H4 (cell line): ENCODE measurements around the gene SHFL. TPM values are rescaled to one million over a fixed set of nuclear protein-coding genes. Genes with fewer than 3 reads are reported as not detected.

Source experiments
- DNase-seq: peaks from one replicate; pipeline ENCODE4 v3.0.0-alpha.2; 2015; ENCODE audit warnings: low spot score
- total RNA-seq: library from RNA; depleted of rRNA; stranded (reverse); fragments of >200 nt; shearing (Covaris generic); gene quantifications from 2 replicates; pipeline ENCODE4 v1.2.3, GENCODE V29; 2014; rRNA removed

The SHFL gene
- total RNA-seq, 1 experiment from 2014 or later: 20.7 TPM

GRCh38 chr19:10132905-10133304 is 46.8 kb downstream of the SHFL start:
- DNase-seq: no peak

- DNase-seq: no peak
Observed at GRCh38 chr19:10133596-10133995, 47.5 kb downstream of the SHFL start.

- no peak for DNase-seq
Observed at GRCh38 chr19:10134040-10134439, 47.9 kb downstream of the SHFL start.

GRCh38 chr19:10135551-10136334 is 49.6 kb downstream of the SHFL start:
- DNase-seq: no peak

- DNase-seq: no peak
Observed at GRCh38 chr19:10136936-10137335, 50.8 kb downstream of the SHFL start.

- DNase-seq: no peak
Observed at GRCh38 chr19:10137751-10138682, 51.9 kb downstream of the SHFL start.

- DNase-seq: no peak
Observed at GRCh38 chr19:10138879-10139795, 53.0 kb downstream of the SHFL start.

- DNase-seq: no peak
Observed at GRCh38 chr19:10139952-10140351, 53.8 kb downstream of the SHFL start.

- no peak for DNase-seq
Observed at GRCh38 chr19:10141479-10141878, 55.4 kb downstream of the SHFL start.

GRCh38 chr19:10141973-10142372 is 55.9 kb downstream of the SHFL start:
- DNase-seq: no peak

Other genes starting within 250 kb of the SHFL start
- gene OLFM2, start 149.8 kb upstream of the SHFL start, total RNA-seq: 11.1 and 17.3 TPM in 2 replicates
- 0.14 TPM in 1 of 2 replicates, not detected in the other for gene COL5A3, start 75.8 kb upstream of the SHFL start, total RNA-seq
- gene RDH8, start 72.8 kb upstream of the SHFL start, total RNA-seq: not detected in 2 replicates
- gene ANGPTL6, start 16.4 kb downstream of the SHFL start, total RNA-seq: 0.27 TPM in 1 of 2 replicates, not detected in the other
- 20.1 and 26.1 TPM in 2 replicates for gene PPAN, start 20.0 kb downstream of the SHFL start, total RNA-seq
- 0.79 and 0.92 TPM in 2 replicates for gene P2RY11, start 25.4 kb downstream of the SHFL start, total RNA-seq
- gene EIF3G, start 33.6 kb downstream of the SHFL start, total RNA-seq: 299 and 319 TPM in 2 replicates
- 56.5 and 102 TPM in 2 replicates for gene DNMT1, start 108.6 kb downstream of the SHFL start, total RNA-seq
- 1.7 and 3.0 TPM in 2 replicates for gene S1PR2, start 145.0 kb downstream of the SHFL start, total RNA-seq
- gene MRPL4, start 165.9 kb downstream of the SHFL start, total RNA-seq: 54.6 and 59.5 TPM in 2 replicates
- 0.06 and 0.12 TPM in 2 replicates for gene ICAM1, start 184.8 kb downstream of the SHFL start, total RNA-seq
- gene ICAM4, start 200.6 kb downstream of the SHFL start, total RNA-seq: 0.15 TPM in 1 of 2 replicates, not detected in the other
- gene ICAM5, start 203.6 kb downstream of the SHFL start, total RNA-seq: 0.87 and 1.5 TPM in 2 replicates
- 0.18 and 1.8 TPM in 2 replicates for gene ZGLP1, start 223.5 kb downstream of the SHFL start, total RNA-seq
- gene FDX2, start 229.7 kb downstream of the SHFL start, total RNA-seq: 23.6 and 40.0 TPM in 2 replicates
- gene RAVER1, start 247.2 kb downstream of the SHFL start, total RNA-seq: 7.1 and 8.2 TPM in 2 replicates